ENCODE results near the gene CCDC158.
"Not testable (repeated sequence)": the region's sequence is repeated elsewhere in the genome, so short reads cannot be mapped to it uniquely, and the experiment has no call there.

The CCDC158 gene

GRCh38 chr4:76430519-76431388 lies 9.8 kb upstream of the CCDC158 start:
- H3K9ac ChIP-seq (ENCODE audit: insufficient read length, low read depth), result no peak overlapping the region
- H3K4me3 ChIP-seq (ENCODE audit: insufficient read length, low read depth), result no peak overlapping the region
- no peak for TF ChIP-seq SUZ12 (IDR thresholded peaks at IDR 0.05; ENCODE audit: extremely low read depth, insufficient read depth, insufficient read length)
- TF ChIP-seq YY1 (IDR thresholded peaks at IDR 0.05; ENCODE audit: insufficient read depth, insufficient read length), result no peak
- no peak for TF ChIP-seq ZNF274 (IDR thresholded peaks at IDR 0.05; ENCODE audit: low read depth, low read length)

GRCh38 chr4:76429636-76430035 lies 8.7 kb upstream of the CCDC158 start:
- no peak for TF ChIP-seq SUZ12 (IDR thresholded peaks at IDR 0.05; ENCODE audit: extremely low read depth, insufficient read depth, insufficient read length)
- no peak for TF ChIP-seq YY1 (IDR thresholded peaks at IDR 0.05; ENCODE audit: insufficient read depth, insufficient read length)
- no peak for TF ChIP-seq ZNF274 (IDR thresholded peaks at IDR 0.05; ENCODE audit: low read depth, low read length)

More at GRCh38 chr4:76430519-76431388, 9.8 kb upstream of the CCDC158 start:
- Histone ChIP-seq H3K4me1 (ENCODE audit: insufficient read depth, insufficient read length) (no peaks in the 10 kb centered on the region), H3K27me3 (ENCODE audit: insufficient read depth, insufficient read length) (no peaks in the 10 kb centered on the region), H3K9me3 (ENCODE audit: insufficient read depth, low read length) (no peaks in the 10 kb centered on the region), H3K36me3 (ENCODE audit: insufficient read depth, insufficient read length, low read length) (no peaks in the 10 kb centered on the region)
- DNase-seq (ENCODE audit: low read depth, low spot score), result no peak

GRCh38 chr4:76426272-76426671 lies 5.3 kb upstream of the CCDC158 start:
- Histone ChIP-seq H3K9ac (ENCODE audit: insufficient read length, low read depth) (no peak overlapping the region), H3K27me3 (ENCODE audit: insufficient read depth, insufficient read length) (no peaks in the 10 kb centered on the region), H3K36me3 (ENCODE audit: insufficient read depth, insufficient read length, low read length) (no peaks in the 10 kb centered on the region), H3K4me1 (ENCODE audit: insufficient read depth, insufficient read length) (no peaks in the 10 kb centered on the region), H3K4me3 (ENCODE audit: insufficient read length, low read depth) (no peak overlapping the region), H3K9me3 (ENCODE audit: insufficient read depth, low read length) (peaks cover 8% of the 10 kb centered on the region; the same call in 1 of the 2 replicates)
- DNase-seq (ENCODE audit: low read depth, low spot score), result no peak
- no peak for TF ChIP-seq YY1 (IDR thresholded peaks at IDR 0.05; ENCODE audit: insufficient read depth, insufficient read length)
- no peak for TF ChIP-seq ZNF274 (IDR thresholded peaks at IDR 0.05; ENCODE audit: low read depth, low read length)
- TF ChIP-seq SUZ12 (IDR thresholded peaks at IDR 0.05; ENCODE audit: extremely low read depth, insufficient read depth, insufficient read length), result no peak

More at GRCh38 chr4:76429636-76430035, 8.7 kb upstream of the CCDC158 start:
- Histone ChIP-seq H3K9me3 (ENCODE audit: insufficient read depth, low read length) (no peaks in the 10 kb centered on the region), H3K27me3 (ENCODE audit: insufficient read depth, insufficient read length) (no peaks in the 10 kb centered on the region), H3K4me3 (ENCODE audit: insufficient read length, low read depth) (no peak overlapping the region), H3K9ac (ENCODE audit: insufficient read length, low read depth) (no peak overlapping the region), H3K4me1 (ENCODE audit: insufficient read depth, insufficient read length) (no peaks in the 10 kb centered on the region), H3K36me3 (ENCODE audit: insufficient read depth, insufficient read length, low read length) (no peaks in the 10 kb centered on the region)
- no peak for DNase-seq (ENCODE audit: low read depth, low spot score)

- DNase-seq (ENCODE audit: low read depth, low spot score); H3K4me1 ChIP-seq (ENCODE audit: insufficient read depth, insufficient read length); H3K27me3 ChIP-seq (ENCODE audit: insufficient read depth, insufficient read length); H3K36me3 ChIP-seq (ENCODE audit: insufficient read depth, insufficient read length, low read length); H3K9ac ChIP-seq (ENCODE audit: insufficient read length, low read depth); H3K4me3 ChIP-seq (ENCODE audit: insufficient read length, low read depth): not testable (repeated sequence)
- peaks cover 16% of the 10 kb centered on the region; the same call in 1 of the 2 replicates for H3K9me3 ChIP-seq (ENCODE audit: insufficient read depth, low read length)
These were observed 2.2 kb upstream of the CCDC158 start for GRCh38 chr4:76423159-76423558.

- Histone ChIP-seq H3K36me3 (ENCODE audit: insufficient read depth, insufficient read length, low read length) (no peaks in the 10 kb centered on the region), H3K4me3 (ENCODE audit: insufficient read length, low read depth) (no peak overlapping the region), H3K9me3 (ENCODE audit: insufficient read depth, low read length) (peaks cover 16% of the 10 kb centered on the region; the same call in 1 of the 2 replicates), H3K4me1 (ENCODE audit: insufficient read depth, insufficient read length) (peaks cover 2% of the 10 kb centered on the region), H3K9ac (ENCODE audit: insufficient read length, low read depth) (no peak overlapping the region), H3K27me3 (ENCODE audit: insufficient read depth, insufficient read length) (no peaks in the 10 kb centered on the region)
- TF ChIP-seq ZNF274 (IDR thresholded peaks at IDR 0.05; ENCODE audit: low read depth, low read length), result no peak
- TF ChIP-seq SUZ12 (IDR thresholded peaks at IDR 0.05; ENCODE audit: extremely low read depth, insufficient read depth, insufficient read length), result no peak
- no peak for TF ChIP-seq YY1 (IDR thresholded peaks at IDR 0.05; ENCODE audit: insufficient read depth, insufficient read length)
- no peak for DNase-seq (ENCODE audit: low read depth, low spot score)
These were observed 666 bp downstream of the CCDC158 start for GRCh38 chr4:76420188-76420761.

- H3K4me1 ChIP-seq (ENCODE audit: insufficient read depth, insufficient read length), result no peaks in the 10 kb centered on the region
- H3K9ac ChIP-seq (ENCODE audit: insufficient read length, low read depth), result no peak overlapping the region
- H3K4me3 ChIP-seq (ENCODE audit: insufficient read length, low read depth), result no peak overlapping the region
- no peak for TF ChIP-seq SUZ12 (IDR thresholded peaks at IDR 0.05; ENCODE audit: extremely low read depth, insufficient read depth, insufficient read length)
- no peak for TF ChIP-seq YY1 (IDR thresholded peaks at IDR 0.05; ENCODE audit: insufficient read depth, insufficient read length)
- TF ChIP-seq ZNF274 (IDR thresholded peaks at IDR 0.05; ENCODE audit: low read depth, low read length), result no peak
- H3K36me3 ChIP-seq (ENCODE audit: insufficient read depth, insufficient read length, low read length), result no peaks in the 10 kb centered on the region
- H3K27me3 ChIP-seq (ENCODE audit: insufficient read depth, insufficient read length), result no peaks in the 10 kb centered on the region
- H3K9me3 ChIP-seq (ENCODE audit: insufficient read depth, low read length), result no peaks in the 10 kb centered on the region
- DNase-seq (ENCODE audit: low read depth, low spot score), result no peak
These were observed 10.3 kb downstream of the CCDC158 start for GRCh38 chr4:76410636-76411035.

GRCh38 chr4:76407440-76408119 lies 13.4 kb downstream of the CCDC158 start:
- H3K4me3 ChIP-seq (ENCODE audit: insufficient read length, low read depth), result no peak overlapping the region
- DNase-seq (ENCODE audit: low read depth, low spot score), result no peak
- no peak for TF ChIP-seq SUZ12 (IDR thresholded peaks at IDR 0.05; ENCODE audit: extremely low read depth, insufficient read depth, insufficient read length)
- TF ChIP-seq ZNF274 (IDR thresholded peaks at IDR 0.05; ENCODE audit: low read depth, low read length), result no peak
- no peak for TF ChIP-seq YY1 (IDR thresholded peaks at IDR 0.05; ENCODE audit: insufficient read depth, insufficient read length)
- no peaks in the 10 kb centered on the region for H3K27me3 ChIP-seq (ENCODE audit: insufficient read depth, insufficient read length)
- no peak overlapping the region for H3K9ac ChIP-seq (ENCODE audit: insufficient read length, low read depth)
- H3K9me3 ChIP-seq (ENCODE audit: insufficient read depth, low read length), result no peaks in the 10 kb centered on the region
- H3K4me1 ChIP-seq (ENCODE audit: insufficient read depth, insufficient read length), result no peaks in the 10 kb centered on the region
- H3K36me3 ChIP-seq (ENCODE audit: insufficient read depth, insufficient read length, low read length), result no peaks in the 10 kb centered on the region
